ENCODE data around the gene LRR1. TPM values are rescaled to one million over a fixed set of nuclear protein-coding genes. Genes with fewer than 3 reads are reported as not detected.

Gene LRR1
- total RNA-seq, 4 donors from 2014 or later: 6.4 to 9.2 (median 8.6) TPM

DNA sequence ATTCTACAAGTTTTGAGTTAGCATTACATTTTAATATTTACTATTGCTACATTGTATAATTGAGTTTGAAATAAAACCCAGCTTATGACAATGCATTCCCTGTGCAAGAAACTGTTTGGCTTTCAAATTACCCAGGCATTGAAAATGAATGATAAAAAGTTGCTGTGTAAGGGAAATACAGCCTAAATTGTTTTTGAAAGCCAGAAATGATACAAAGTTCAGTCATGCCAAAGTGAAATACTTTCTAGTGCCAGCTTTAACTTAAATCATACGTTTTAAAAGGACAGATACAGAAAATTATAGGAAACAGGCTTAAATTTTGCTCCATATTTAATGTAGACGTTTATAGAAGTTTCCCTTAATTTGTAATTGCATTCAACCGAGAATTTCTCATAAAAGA, 24.6 kb downstream of the LRR1 start:
- no peak for DNase-seq (ENCODE audit: low spot score in 2 of 2)
- TF ChIP-seq, protein P1, sequence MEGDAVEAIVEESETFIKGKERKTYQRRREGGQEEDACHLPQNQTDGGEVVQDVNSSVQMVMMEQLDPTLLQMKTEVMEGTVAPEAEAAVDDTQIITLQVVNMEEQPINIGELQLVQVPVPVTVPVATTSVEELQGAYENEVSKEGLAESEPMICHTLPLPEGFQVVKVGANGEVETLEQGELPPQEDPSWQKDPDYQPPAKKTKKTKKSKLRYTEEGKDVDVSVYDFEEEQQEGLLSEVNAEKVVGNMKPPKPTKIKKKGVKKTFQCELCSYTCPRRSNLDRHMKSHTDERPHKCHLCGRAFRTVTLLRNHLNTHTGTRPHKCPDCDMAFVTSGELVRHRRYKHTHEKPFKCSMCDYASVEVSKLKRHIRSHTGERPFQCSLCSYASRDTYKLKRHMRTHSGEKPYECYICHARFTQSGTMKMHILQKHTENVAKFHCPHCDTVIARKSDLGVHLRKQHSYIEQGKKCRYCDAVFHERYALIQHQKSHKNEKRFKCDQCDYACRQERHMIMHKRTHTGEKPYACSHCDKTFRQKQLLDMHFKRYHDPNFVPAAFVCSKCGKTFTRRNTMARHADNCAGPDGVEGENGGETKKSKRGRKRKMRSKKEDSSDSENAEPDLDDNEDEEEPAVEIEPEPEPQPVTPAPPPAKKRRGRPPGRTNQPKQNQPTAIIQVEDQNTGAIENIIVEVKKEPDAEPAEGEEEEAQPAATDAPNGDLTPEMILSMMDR (IDR thresholded peaks at IDR 0.05): no peak
- no peak for TF ChIP-seq POLR2AphosphoS5 (IDR thresholded peaks at IDR 0.05)
- TF ChIP-seq EP300 (IDR thresholded peaks at IDR 0.05): no peak
- no peak for TF ChIP-seq POLR2A (IDR thresholded peaks at IDR 0.05)
- peaks cover 12% of the 10 kb centered on the region for H3K36me3 ChIP-seq
- 41% methylated on average over 3 of the region's 3 CpGs for WGBS
- H3K9me3 ChIP-seq: no peaks in the 10 kb centered on the region
- H3K27ac ChIP-seq: no peak overlapping the region
- no peaks in the 10 kb centered on the region for H3K27me3 ChIP-seq
- peaks cover 53% of the 10 kb centered on the region for H3K4me1 ChIP-seq
- no peak overlapping the region for H3K4me3 ChIP-seq

DNA sequence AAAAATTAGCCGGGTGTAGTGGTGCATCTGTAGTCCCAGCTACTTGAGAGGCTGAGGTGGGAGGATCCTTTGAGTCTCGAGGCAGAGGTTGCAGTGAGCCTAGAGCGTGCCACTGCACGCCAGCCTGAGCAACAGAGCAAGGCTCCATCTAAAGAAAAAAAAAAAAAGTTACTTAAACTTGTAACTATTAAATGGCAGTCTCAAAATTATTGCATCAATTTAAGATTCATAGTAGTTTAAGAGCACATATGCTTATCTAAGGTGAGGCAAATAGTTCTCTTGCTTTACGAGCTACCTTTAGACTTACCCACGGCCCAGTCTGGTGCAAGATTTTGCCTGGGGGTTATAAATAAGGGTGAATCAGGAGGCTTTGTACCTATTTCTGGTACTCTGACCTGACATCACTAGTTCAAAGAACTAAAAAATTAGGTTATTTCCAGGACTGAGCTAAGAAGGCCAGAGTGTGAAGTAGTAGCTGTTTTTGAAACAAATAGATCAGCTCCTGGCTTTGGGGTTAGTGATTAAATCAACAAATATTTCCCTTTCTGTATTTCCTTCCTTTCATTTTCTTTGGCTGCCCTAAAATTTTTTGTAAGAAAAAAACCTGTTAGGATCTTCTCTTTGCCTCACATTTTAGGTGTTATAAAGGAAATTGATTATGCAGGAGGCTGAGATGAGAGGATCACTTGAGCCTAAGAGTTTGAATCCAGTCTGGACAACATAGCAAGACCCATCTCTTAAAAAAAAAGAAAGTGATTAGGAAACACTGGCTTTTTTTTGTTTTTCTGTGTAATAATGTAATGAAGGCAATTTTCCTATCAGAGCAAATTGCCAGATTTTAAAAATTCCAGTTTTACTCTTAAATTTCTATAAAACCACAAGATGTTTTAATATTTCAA, 25.4 kb downstream of the LRR1 start:
- H3K27me3 ChIP-seq: no peaks in the 10 kb centered on the region
- WGBS: 51% methylated on average over 6 of the region's 6 CpGs
- TF ChIP-seq, protein P1 (IDR thresholded peaks at IDR 0.05): no peak
- TF ChIP-seq EP300 (IDR thresholded peaks at IDR 0.05): no peak
- TF ChIP-seq POLR2AphosphoS5 (IDR thresholded peaks at IDR 0.05): no peak
- TF ChIP-seq POLR2A (IDR thresholded peaks at IDR 0.05): no peak
- H3K9me3 ChIP-seq: no peaks in the 10 kb centered on the region
- H3K4me1 ChIP-seq: peaks cover 47% of the 10 kb centered on the region
- no peak overlapping the region for H3K27ac ChIP-seq
- H3K4me3 ChIP-seq: peak overlapping the region; percentile 7
- H3K36me3 ChIP-seq: peaks cover 6% of the 10 kb centered on the region
- no peak for DNase-seq (ENCODE audit: low spot score in 2 of 2)

DNA sequence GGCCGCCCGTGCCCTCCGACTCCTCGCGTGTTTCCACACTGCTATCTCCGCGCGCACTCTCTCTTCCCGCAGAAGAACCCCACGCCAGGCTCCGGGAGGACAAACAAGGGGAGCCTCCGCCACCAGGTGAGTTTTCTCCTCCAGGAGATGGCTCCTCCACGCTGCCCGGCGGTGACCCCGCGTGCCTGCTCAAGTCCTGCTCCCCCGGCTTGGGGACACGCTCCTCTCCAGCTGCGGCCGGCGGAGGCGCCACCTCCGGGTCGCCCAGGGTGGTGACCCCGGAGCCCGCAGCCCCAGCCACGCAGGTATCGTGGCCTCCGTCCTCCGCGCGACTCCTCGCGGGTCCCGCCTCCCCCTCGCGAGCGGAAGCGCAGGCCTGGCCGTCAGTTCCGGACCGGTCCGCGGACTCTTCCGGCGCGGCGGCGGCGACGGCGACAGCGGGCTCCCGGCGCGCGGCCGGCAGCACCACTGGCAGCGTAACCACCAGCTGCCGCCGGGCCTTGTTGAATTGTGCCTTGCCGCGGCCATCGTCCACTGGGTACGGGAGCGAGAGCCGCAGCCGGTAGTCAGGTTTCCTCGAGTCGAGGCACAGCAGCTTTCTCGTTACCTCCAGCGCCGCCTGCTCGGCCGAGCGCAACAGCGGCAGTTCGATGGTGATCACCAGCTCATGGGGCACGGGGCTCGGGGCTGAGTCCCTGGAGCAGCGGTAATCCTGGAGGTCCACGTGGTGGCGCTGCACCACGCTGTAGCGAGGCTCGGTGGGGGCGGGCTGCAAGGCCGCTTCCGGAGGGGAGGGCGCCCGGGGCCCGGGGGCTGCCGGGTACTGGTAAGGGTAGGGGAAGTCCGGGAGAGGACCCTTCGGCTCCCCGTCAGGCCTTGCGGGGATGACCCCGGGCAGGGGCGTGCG, 35.2 kb downstream of the LRR1 start:
- Histone ChIP-seq H3K27me3 (no peaks in the 10 kb centered on the region), H3K9me3 (no peaks in the 10 kb centered on the region), H3K27ac (peak overlapping the region; percentile 93), H3K4me3 (peak overlapping the region; percentile 87), H3K36me3 (no peaks in the 10 kb centered on the region), H3K4me1 (peaks cover 45% of the 10 kb centered on the region)
- WGBS: 0% methylated on average over 7 of the region's 101 CpGs
- peak; percentile 96 for DNase-seq (ENCODE audit: low spot score in 2 of 2)
- no peak for TF ChIP-seq EP300 (IDR thresholded peaks at IDR 0.05)
- peak in 2 of 3 donors; percentile 52 to 53 for TF ChIP-seq POLR2AphosphoS5 (IDR thresholded peaks at IDR 0.05)
- TF ChIP-seq, protein P1 (IDR thresholded peaks at IDR 0.05): peak; percentile 38 to 86
- TF ChIP-seq POLR2A (IDR thresholded peaks at IDR 0.05): peak in 1 of 2 donors; percentile 72

DNA sequence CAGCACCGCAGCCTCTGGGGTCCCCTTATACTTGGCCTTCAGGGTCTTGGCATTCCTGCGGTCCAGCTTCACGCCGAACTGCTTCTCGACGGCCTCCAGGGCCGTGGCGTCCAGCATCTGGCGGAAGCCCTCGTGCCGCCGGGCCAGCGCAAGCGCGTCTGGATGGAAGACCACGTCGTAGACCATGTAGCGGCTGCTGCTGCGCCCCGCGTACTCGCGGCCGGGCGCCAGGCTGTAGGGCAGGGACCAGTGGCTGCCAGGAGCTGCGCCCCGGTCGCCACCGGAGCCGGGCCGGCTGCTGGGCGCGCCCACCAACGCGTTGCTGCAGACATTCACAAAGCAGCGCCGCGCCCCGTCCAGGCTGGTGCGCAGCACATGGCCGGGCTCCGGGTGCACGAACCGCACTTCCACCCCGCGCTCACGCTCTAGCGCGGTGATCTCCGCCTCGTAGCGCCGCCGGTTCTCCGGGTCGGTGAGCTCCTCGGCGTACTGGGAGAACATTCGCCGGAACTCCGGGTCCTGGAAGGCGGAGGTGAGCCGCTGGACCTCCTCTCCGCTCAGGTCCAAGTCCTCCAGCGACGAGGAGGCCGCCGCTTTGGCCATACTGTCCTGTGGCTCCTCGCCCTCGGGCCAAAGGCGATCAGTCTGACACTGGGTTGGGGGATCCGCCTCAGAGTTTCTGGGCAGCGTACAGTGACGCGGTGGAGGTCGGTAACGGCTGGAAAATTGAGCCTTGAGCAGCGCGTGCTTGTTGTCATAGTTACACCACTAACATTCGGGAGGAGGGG, 36.0 kb downstream of the LRR1 start, which contains the start of gene DNAAF2:
Gene DNAAF2, minus strand, starts transcription at position 698 of the 788 bp plus-strand sequence. Its CDS starts 95 bp downstream, at position 603.
- Histone ChIP-seq H3K9me3 (no peaks in the 10 kb centered on the region), H3K4me3 (peak within 1 kb of the TSS; percentile 87), H3K4me1 (peaks cover 43% of the 10 kb centered on the region), H3K27ac (peak within 1 kb of the TSS; percentile 93), H3K36me3 (no peaks in the 10 kb centered on the region), H3K27me3 (no peaks in the 10 kb centered on the region)
- peak; percentile 84 to 86 for DNase-seq (ENCODE audit: low spot score in 2 of 2)
- no peak for TF ChIP-seq EP300 (IDR thresholded peaks at IDR 0.05)
- peak in 1 of 3 donors; percentile 16 for TF ChIP-seq POLR2AphosphoS5 (IDR thresholded peaks at IDR 0.05)
- under 1% methylated on average over 61 of the region's 80 CpGs for WGBS

DNA sequence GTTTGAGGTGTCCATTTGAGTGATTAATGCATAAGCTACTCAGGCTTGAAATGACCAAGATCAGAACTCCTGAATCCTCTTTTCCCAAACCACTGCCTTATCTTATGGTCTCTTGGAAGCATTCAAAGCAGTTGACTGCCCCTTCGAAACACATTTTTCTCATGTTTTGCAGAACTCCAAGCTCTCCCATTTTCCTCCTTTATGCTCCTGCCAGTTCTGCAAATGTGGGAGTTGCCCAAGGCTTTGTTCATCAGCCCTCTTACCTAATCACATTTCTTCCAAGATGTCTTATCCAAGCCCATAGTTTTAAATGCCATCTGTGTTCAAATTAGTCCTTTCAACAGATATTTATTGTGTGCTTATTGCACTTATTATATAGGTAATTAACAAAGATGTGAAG, 38.1 kb downstream of the LRR1 start:
- 80% methylated on average over 1 of the region's 1 CpG for WGBS
- no peak overlapping the region for H3K4me3 ChIP-seq
- H3K27ac ChIP-seq: no peak overlapping the region
- DNase-seq (ENCODE audit: low spot score in 2 of 2): no peak
- no peaks in the 10 kb centered on the region for H3K9me3 ChIP-seq
- no peaks in the 10 kb centered on the region for H3K36me3 ChIP-seq
- no peaks in the 10 kb centered on the region for H3K27me3 ChIP-seq
- TF ChIP-seq POLR2A (IDR thresholded peaks at IDR 0.05): no peak
- TF ChIP-seq EP300 (IDR thresholded peaks at IDR 0.05): no peak
- TF ChIP-seq, protein P1 (IDR thresholded peaks at IDR 0.05): no peak
- no peak for TF ChIP-seq POLR2AphosphoS5 (IDR thresholded peaks at IDR 0.05)
- peaks cover 26% of the 10 kb centered on the region for H3K4me1 ChIP-seq

Data from suprapubic skin (tissue), 4 donors.